ENCODE measurements around the gene RIMBP2.

Gene RIMBP2

GRCh38 chr12:130374083-130374482 lies 342.0 kb downstream of the RIMBP2 start:
- DNase-seq (ENCODE audit: low read depth in 2 of 2), result no peak

- DNase-seq (ENCODE audit: low read depth in 2 of 2), result no peak
Observed at GRCh38 chr12:130372936-130373335, 343.2 kb downstream of the RIMBP2 start.

- DNase-seq (ENCODE audit: low read depth in 2 of 2), result no peak
Observed at GRCh38 chr12:130371296-130371695, 344.8 kb downstream of the RIMBP2 start.

- DNase-seq (ENCODE audit: low read depth in 2 of 2), result no peak
Observed at GRCh38 chr12:130369816-130370215, 346.3 kb downstream of the RIMBP2 start.

DNA sequence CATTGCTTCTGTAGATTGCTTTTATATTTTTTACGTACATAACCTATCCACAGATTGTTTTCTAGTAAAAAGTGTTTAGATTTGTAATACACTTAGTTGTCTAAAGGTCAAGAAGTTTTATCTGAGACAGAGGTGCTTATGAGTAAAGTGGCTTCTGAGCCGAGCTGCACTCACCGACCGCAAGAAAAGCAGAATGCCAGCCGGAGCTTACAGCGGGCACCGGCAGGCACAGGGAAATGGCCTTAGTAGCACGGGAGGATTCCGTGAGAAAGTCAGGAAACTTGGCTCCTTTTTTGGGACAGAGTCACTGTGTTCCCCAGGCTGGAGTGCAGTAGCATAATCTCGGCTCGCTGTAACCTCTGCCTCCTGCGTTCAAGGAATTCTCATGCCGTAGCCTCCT lies 348.6 kb downstream of the RIMBP2 start:
- DNase-seq (ENCODE audit: low read depth in 2 of 2), result no peak

- no peak for DNase-seq (ENCODE audit: low read depth in 2 of 2)
Observed at GRCh38 chr12:130367003-130367402, 349.1 kb downstream of the RIMBP2 start.

- no peak for DNase-seq (ENCODE audit: low read depth in 2 of 2)
Observed at GRCh38 chr12:130366159-130366558, 349.9 kb downstream of the RIMBP2 start.

DNA sequence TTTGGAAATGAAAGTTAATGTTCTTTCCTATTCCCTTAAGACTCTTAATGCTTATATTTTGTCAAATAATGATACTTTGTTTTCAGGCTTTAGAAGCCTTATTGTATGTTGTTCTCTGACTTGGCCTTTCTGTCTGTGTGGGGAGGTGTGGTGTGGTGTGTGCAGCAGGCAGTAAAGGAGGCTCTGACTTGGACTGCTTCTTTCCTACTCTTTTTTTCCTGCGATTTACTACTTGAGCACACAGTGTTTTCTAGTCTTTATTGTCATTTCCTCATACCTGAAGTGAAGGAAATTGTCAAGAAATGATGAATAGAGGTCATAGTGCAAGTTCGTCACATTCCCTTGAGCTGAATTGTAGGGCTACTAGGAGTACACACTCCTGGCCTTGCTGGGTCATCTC lies 351.5 kb downstream of the RIMBP2 start:
- no peak for DNase-seq (ENCODE audit: low read depth in 2 of 2)

DNA sequence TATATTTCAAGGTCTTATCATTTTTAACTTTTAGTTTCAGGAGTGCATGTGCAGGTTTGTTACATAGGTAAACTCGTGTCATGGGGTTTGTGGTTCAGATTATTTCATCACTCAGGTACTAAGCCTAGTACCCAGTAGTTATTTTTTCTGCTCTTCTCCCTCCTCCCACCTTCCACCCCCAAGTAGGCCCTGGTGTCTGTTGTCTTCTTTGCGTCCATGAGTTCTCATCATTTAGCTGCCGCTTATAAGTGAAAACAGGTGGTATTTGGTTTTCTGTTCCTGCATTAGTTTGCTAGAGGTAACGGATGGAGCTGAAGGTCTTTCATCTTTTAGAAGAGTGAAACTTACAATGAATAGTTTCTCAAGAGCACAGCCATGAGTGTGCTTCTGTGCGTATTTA lies 354.0 kb downstream of the RIMBP2 start:
- no peak for DNase-seq (ENCODE audit: low read depth in 2 of 2)

- DNase-seq (ENCODE audit: low read depth in 2 of 2), result no peak
Observed at GRCh38 chr12:130357729-130358330, 358.3 kb downstream of the RIMBP2 start.

DNA sequence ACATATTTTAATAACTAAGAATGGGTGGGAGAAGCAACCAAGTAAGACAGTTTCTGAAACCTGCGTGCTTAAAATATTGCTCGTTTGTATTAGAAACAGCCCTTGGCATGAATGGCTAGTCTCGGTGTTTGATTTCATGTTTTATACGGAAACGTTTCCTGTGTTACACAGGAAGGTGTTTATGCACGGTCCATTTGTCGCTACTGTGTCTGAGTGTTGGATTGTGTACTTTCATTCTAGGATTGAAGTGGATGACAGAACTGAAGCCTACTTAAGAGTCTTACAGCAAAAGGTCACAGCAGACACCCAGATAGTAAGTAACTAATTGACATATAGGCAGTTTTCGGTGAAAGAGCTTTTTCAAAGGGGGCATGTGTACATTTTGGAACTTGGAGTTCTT lies 358.9 kb downstream of the RIMBP2 start:
- no peak for DNase-seq (ENCODE audit: low read depth in 2 of 2)

DNA sequence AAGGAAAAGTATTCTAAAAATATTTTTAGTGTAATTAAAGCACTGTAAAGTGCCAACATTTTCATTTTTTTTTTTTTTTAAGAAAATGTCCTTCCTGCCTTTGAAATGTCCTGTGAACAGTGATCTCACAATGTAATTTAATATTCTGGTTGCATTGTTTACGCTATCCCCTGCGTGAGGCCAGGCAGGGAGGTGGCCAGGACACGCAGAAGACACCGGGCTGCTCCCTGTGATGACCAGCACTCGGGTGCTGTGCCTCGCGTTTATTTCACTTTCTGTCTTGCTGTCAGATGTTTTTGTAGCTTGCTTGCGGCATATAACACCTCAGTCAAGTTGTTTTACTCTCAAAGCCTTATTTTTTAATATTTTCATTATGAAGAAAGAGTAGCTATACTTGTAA lies 359.9 kb downstream of the RIMBP2 start:
- no peak for DNase-seq (ENCODE audit: low read depth in 2 of 2)

GRCh38 chr12:130354407-130354806 lies 361.7 kb downstream of the RIMBP2 start:
- DNase-seq (ENCODE audit: low read depth in 2 of 2), result no peak

- no peak for DNase-seq (ENCODE audit: low read depth in 2 of 2)
Observed at GRCh38 chr12:130353081-130353480, 363.0 kb downstream of the RIMBP2 start.

DNA sequence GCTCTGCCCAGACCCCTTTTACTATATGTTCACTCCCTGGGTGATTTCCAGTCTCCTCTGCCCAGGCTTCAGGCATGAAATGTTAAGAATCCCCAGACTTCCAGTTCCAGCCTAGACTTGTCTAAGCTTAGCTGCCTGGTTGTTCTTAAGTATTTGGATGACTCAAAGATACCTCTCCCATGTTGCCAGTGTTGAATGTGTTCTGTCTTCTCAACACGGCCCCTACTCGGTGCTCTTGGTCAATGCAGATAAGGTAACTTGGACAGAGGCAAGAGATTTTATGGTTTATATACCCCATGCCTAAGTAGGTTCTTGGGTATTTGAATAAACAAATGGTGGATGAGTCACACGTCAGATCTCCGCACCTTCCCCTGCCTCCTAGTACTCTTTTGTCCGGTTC lies 364.8 kb downstream of the RIMBP2 start:
- no peak for DNase-seq (ENCODE audit: low read depth in 2 of 2)

GRCh38 chr12:130350715-130351114 lies 365.4 kb downstream of the RIMBP2 start:
- DNase-seq (ENCODE audit: low read depth in 2 of 2), result no peak

DNA sequence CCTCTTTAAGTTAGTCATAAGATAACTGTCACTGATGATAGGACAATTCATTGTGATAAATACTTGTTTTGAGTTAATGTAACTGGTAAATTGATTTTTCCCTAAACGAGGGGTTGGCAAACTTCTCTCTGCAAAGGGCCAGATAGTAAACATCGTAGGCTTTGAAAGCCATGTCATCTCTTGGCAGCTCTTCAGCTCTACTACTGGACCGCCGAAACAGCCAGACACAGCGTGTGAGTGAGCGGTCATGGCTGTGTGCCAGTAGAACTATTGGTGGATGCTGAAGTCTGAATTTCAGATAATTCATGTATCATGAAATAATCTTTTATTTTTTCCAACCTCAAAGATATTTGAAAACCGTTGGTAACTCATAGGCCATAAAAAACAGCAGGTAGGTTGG lies 368.5 kb downstream of the RIMBP2 start:
- no peak for DNase-seq (ENCODE audit: low read depth in 2 of 2)

Data from stimulated activated CD4-positive, alpha-beta T cell treated with anti-CD3 and anti-CD28 coated beads, Interleukin-15, amount 100 ng/mL, for 48 hours (primary cell).